Astrocyte of the spinal cord (primary cell): Measurements from ENCODE around the gene PYGL.
"Not testable (repeated sequence)": the region's sequence is repeated elsewhere in the genome, so short reads cannot be mapped to it uniquely, and the experiment has no call there.

ENCODE experiments used
- DNase-seq: peaks from one replicate; pipeline ENCODE4 v3.0.0; 2011; ENCODE audit warnings: low read depth, low spot score
- H3K4me3 ChIP-seq: 2 replicates; pipeline ENCODE4 v1.5.1; 2011; ENCODE audit warnings: low read depth, mild to moderate bottlenecking, low read length, moderate library complexity
- in situ Hi-C: cut with HindIII; loops from 2 replicates; pipeline ENCODE4 v1.10.0; 2017; ENCODE audit warnings: low sequenced_read_pairs
- TF ChIP-seq, protein P1 (sequence below): IDR thresholded peaks from 2 replicates; pipeline ENCODE4 v1.5.1; 2012; ENCODE audit warnings: low read depth, mild to moderate bottlenecking, low read length, inconsistent platforms

Gene PYGL

DNA sequence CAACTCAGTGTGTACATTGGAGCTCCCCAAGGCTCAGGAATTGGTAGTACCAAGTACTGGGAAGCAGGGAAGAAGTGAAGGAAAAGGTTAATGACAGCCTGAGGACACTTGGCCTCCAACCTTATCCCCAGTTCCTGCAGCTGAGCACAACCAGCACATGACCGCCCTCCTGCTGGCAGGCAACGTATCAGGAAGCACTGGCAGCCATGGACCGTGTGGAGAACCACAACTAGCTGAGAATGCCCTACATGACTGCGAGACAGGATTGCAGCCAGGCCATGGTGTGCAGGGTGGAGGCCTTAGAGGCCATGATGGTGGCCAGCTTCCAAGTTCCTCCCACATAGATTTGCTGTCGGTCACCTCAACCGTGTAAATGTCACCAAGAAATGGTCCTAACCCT, 26.8 kb downstream of the PYGL start:
- TF ChIP-seq, protein P1, sequence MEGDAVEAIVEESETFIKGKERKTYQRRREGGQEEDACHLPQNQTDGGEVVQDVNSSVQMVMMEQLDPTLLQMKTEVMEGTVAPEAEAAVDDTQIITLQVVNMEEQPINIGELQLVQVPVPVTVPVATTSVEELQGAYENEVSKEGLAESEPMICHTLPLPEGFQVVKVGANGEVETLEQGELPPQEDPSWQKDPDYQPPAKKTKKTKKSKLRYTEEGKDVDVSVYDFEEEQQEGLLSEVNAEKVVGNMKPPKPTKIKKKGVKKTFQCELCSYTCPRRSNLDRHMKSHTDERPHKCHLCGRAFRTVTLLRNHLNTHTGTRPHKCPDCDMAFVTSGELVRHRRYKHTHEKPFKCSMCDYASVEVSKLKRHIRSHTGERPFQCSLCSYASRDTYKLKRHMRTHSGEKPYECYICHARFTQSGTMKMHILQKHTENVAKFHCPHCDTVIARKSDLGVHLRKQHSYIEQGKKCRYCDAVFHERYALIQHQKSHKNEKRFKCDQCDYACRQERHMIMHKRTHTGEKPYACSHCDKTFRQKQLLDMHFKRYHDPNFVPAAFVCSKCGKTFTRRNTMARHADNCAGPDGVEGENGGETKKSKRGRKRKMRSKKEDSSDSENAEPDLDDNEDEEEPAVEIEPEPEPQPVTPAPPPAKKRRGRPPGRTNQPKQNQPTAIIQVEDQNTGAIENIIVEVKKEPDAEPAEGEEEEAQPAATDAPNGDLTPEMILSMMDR, result no peak
- in situ Hi-C loops, result no loop called here
- H3K4me3 ChIP-seq, result no peak overlapping the region
- DNase-seq, result no peak

DNA sequence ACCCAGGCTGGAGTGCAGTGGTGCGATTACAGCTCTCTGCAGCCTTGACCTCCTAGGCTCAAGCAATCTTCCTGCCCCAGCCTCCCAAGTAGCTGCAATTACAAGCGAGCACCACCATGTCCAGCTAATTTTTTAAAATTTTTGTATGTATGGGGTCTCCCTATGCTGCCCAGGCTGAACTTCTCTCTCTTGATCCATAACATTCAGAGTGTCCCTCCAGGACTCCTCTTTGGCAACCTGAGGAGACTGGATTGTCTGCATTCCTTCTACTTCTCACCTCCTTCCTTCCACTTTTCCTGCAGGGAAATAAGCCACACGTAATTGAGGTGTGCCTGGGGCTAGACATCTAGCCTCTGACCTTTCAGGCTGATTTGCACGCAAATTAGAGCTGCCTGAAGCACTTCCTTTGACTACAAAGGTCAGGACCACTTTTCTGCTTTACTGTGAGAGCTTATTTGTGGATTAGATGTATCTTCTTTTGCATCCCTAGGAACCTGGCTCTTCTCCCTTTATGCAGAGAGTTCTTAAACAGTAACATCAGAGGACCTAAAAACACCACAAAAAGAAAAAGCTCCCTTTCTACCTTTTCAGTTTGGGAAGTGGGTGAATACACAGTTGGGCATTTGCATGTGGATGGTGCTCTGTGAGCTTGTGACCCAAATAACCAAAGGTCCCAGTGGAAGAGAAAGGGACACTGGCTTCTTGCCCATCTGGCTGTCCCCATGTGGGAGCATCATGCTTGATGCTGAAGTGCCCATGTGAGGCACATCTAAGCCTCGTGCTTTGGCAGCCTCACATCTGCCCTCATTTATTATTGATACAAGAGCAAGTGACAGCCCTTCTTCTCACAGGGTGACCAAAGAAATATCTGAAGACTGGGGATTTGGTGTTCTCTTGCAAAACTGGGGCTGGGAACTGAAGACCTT, 33.5 kb downstream of the PYGL start:
- in situ Hi-C loops, result no loop called here
- no peak for DNase-seq
- H3K4me3 ChIP-seq, result no peak overlapping the region
- TF ChIP-seq, protein P1, result no peak

DNA sequence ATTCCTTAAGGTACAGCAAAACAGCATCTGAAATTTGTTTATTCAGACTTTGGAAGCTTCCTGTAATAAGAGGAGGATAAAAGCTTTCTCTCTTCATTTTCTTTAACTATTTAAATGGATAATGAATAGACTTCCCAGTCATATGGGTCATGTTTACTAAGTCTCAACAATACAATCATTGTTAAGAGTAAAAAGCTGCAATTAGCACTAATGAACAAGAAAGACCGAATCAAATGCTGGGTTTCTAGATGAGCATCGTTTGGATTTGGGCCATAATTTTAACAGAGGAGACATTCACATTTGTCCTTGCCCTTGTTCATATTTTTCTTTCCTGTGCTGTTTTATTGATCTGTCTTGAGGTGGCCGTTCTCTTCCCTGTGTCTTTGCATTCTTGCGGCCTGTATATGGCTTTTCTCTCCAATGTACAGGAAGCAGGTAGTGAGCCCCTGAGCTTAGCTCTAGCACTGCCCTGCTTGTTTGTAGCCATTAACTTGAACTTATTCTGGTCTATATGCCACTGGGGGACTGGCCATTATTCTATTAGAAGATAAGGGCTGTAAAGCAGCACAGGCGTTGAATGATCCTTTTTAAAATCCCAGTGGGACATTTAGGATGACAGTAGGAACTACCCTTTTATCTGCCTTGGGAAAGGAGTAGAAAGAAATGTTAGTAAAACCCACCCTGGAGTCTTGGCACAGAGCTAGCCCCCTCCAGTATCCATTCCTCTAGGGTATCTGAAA, 37.8 kb downstream of the PYGL start:
- TF ChIP-seq, protein P1, result no peak
- in situ Hi-C loops, result no loop called here
- no peak overlapping the region for H3K4me3 ChIP-seq
- DNase-seq, result no peak

DNA sequence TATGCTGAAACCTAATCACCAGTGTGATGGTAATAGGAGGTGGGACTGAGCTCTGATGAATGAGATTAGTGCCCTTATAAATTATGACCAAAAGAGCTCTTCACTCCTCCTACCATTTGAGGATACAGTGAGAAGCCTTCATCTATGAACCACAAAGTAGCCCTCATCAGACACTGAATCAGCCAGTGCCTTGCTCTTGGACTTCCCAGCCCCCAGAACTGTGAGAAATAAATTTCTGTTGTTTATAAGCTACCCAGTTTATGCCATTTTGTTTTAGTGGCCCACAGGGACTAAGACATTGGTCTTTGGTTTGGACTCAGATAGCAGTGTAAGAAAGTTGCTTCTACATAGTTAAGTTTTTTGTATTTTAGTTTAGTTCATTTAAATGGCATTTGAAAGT, 39.6 kb downstream of the PYGL start:
- no peak for DNase-seq
- in situ Hi-C loops, result no loop called here
- H3K4me3 ChIP-seq, result no peak overlapping the region
- TF ChIP-seq, protein P1, result no peak

DNA sequence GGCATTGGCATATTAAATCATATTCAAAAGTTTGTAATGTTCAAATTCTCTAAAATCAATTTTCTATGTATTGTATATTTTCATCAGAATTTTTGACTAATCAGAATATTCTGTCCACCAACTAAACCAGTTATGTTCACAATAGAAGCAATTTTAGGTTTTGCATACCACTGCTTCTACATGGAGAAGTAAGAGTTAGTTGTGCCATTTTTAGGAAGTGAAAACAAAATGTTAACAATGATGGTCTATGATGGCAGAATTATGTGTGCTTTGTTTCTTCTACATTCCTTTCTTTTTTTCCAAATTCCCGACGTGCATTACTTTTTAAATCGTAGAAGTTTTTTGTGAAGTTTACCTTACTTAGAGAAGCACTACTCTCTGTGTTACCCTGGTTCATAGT, 42.9 kb downstream of the PYGL start:
- in situ Hi-C loops, result no loop called here

DNA sequence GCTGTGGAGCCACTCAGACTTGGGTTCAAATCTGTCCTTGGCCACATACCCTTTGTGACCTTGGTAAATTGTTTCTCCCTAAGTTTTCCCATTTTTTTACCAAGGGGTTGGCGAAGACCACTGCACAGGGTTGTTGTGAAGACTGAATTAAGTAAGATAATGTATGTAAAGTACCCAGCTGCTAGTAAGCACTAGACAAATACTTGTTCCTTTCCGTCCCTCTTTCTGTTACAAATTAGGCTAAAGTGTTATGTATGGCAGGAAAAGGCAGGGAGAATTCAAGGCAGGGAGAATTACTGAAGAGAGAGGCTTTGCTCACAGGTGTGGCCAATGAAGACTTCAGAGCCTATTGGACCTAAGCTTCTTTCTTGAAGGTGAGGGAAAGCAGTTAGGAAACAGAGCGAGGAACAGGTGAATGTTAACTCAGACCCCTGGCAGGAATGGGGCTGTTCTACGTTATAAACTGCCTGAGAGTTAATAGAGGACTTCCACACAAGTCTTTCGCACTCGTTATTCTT, 46.6 kb downstream of the PYGL start:
- in situ Hi-C loops, result no loop called here
- TF ChIP-seq, protein P1, result no peak
- no peak for DNase-seq
- no peak overlapping the region for H3K4me3 ChIP-seq

More for the DNA sequence above, 42.9 kb downstream of the PYGL start:
- no peak overlapping the region for H3K4me3 ChIP-seq
- TF ChIP-seq, protein P1, result no peak
- DNase-seq, result no peak

DNA sequence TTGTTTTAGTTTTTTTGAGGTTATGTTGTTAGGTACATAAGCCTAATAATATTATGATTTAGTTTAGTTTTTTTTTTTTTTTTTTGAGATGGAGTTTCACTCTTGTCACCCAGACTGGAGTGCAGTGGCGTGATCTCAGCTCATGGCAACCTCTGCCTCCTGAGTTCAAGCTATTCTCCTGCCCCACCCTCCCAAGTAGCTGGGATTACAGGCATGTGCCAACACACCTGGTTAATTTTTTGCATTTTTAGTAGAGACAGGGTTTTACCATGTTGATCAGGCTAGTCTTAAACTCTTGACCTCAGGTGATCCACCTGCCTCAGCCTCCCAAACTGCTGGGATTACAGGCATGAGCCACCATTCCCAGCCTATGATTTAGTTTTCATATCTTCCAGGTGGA, 47.3 kb downstream of the PYGL start:
- H3K4me3 ChIP-seq, DNase-seq, in situ Hi-C loops: not testable (repeated sequence)

DNA sequence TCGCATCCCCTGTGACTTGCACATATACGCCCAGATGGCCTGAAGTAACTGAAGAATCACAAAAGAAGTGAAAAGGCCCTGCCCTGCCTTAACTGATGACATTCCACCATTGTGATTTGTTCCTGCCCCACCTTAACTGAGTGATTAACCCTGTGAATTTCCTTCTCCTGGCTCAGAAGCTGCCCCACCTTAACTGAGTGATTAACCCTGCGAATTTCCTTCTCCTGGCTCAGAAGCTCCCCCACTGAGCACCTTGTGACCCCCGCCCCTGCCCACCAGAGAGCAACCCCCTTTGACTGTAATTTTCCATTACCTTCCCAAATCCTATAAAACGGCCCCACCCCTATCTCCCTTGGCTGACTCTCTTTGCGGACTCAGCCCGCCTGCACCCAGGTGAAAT, 47.9 kb downstream of the PYGL start:
- DNase-seq, in situ Hi-C loops, H3K4me3 ChIP-seq: not testable (repeated sequence)
